AG09309 (cell line): ENCODE measurements around the gene CTNND2.

Experiments
- DNase-seq: peaks from one replicate; pipeline ENCODE4 v3.0.0-alpha.2; 2010; ENCODE audit warnings: low read depth
- H3K4me3 ChIP-seq: 2 replicates; pipeline ENCODE4 v1.5.1; 2011; ENCODE audit warnings: mild to moderate bottlenecking, low read depth, low read length, moderate library complexity; ENCODE audit not compliant: control insufficient read depth
- TF ChIP-seq, protein P1 (sequence below): IDR thresholded peaks from 2 replicates; pipeline ENCODE4 v1.5.1; 2011; ENCODE audit warnings: mild to moderate bottlenecking, low read depth, low read length, inconsistent platforms; ENCODE audit not compliant: insufficient read depth, control insufficient read depth; ENCODE audit errors: missing control alignments

Gene CTNND2

GRCh38 chr5:11355491-11355890 is 548.8 kb downstream of the CTNND2 start:
- H3K4me3 ChIP-seq: no peak overlapping the region
- no peak for DNase-seq
- TF ChIP-seq, protein P1, sequence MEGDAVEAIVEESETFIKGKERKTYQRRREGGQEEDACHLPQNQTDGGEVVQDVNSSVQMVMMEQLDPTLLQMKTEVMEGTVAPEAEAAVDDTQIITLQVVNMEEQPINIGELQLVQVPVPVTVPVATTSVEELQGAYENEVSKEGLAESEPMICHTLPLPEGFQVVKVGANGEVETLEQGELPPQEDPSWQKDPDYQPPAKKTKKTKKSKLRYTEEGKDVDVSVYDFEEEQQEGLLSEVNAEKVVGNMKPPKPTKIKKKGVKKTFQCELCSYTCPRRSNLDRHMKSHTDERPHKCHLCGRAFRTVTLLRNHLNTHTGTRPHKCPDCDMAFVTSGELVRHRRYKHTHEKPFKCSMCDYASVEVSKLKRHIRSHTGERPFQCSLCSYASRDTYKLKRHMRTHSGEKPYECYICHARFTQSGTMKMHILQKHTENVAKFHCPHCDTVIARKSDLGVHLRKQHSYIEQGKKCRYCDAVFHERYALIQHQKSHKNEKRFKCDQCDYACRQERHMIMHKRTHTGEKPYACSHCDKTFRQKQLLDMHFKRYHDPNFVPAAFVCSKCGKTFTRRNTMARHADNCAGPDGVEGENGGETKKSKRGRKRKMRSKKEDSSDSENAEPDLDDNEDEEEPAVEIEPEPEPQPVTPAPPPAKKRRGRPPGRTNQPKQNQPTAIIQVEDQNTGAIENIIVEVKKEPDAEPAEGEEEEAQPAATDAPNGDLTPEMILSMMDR: no peak

- TF ChIP-seq, protein P1: no peak
- no peak overlapping the region for H3K4me3 ChIP-seq
- DNase-seq: no peak
These were observed 557.9 kb downstream of the CTNND2 start for GRCh38 chr5:11346336-11346735.

DNA sequence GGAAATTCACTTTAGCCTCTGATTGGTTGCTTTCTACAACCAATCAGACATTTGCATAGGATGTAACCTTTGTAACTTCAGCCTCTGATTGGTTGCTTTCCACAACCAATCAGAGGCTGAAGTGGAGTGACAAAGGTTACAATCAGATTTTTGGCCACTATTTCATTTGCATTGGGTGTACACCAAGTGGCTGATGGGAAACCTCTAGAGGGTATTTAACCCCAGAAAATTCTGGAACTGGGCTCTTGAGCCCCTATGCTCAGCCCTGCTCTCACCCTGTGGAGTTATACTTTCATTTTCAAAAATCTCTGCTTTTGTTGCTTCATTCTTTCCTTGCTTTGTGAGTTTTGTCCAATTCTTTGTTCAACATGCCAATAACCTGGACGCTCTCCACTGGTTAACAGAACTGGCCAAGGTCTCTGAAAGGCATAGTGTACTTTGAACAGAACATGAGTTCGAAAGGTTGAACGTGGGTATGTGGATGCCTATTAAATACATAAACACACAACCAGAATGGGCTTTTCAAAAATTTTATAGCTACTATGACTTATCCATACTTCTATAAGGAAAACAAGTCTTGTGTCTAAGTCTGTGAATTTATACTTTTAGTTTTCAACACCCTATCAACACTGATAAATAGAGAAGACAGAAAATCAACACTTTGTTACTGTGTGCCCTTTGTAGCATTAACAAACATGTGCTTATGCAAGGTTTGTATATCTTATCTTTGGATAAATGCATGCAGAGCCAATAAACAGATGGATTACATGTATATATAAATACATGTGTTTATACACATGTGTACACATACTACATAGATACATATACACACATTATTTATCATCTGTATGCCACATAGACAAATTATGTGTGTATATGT is 568.1 kb downstream of the CTNND2 start:
- no peak for DNase-seq
- TF ChIP-seq, protein P1: no peak
- H3K4me3 ChIP-seq: no peak overlapping the region

GRCh38 chr5:11334404-11334803 is 569.8 kb downstream of the CTNND2 start:
- no peak for DNase-seq
- TF ChIP-seq, protein P1: no peak
- H3K4me3 ChIP-seq: no peak overlapping the region

- no peak for DNase-seq
- TF ChIP-seq, protein P1: no peak
- H3K4me3 ChIP-seq: no peak overlapping the region
These were observed 574.6 kb downstream of the CTNND2 start for GRCh38 chr5:11329679-11330078.

GRCh38 chr5:11324521-11325289 is 579.5 kb downstream of the CTNND2 start:
- TF ChIP-seq, protein P1: no peak

More at GRCh38 chr5:11324521-11325289, 579.5 kb downstream of the CTNND2 start:
- H3K4me3 ChIP-seq: no peak overlapping the region
- DNase-seq: no peak
